Coronary artery (tissue), 2 donors: Measurements from ENCODE around the gene INPP5B.
A peak's percentile ranks its signal among the peaks of the same experiment; 100 is the strongest.
"Not testable (repeated sequence)": the region's sequence is repeated elsewhere in the genome, so short reads cannot be mapped to it uniquely, and the experiment has no call there.

Source experiments
- DNase-seq: peaks from one replicate; pipeline ENCODE4 v3.0.0-alpha.2; 2017; ENCODE audit warnings: low spot score
- H3K27ac ChIP-seq, 2 donors: fragments of 200-600 bp; sonication (generic); one replicate each; pipeline ENCODE4 v1.5.1; 2016 to 2019
- H3K4me3 ChIP-seq: fragments of 200-600 bp; sonication (generic); 2 replicates; pipeline ENCODE4 v1.5.1; 2016; ENCODE audit warnings: mild to moderate bottlenecking, moderate library complexity
- TF ChIP-seq, protein P1 (sequence below): fragments of 200-600 bp; sonication (generic); IDR thresholded peaks from one replicate; pipeline ENCODE4 v1.5.1; 2019; ENCODE audit warnings: antibody characterized with exemption

Gene INPP5B

DNA sequence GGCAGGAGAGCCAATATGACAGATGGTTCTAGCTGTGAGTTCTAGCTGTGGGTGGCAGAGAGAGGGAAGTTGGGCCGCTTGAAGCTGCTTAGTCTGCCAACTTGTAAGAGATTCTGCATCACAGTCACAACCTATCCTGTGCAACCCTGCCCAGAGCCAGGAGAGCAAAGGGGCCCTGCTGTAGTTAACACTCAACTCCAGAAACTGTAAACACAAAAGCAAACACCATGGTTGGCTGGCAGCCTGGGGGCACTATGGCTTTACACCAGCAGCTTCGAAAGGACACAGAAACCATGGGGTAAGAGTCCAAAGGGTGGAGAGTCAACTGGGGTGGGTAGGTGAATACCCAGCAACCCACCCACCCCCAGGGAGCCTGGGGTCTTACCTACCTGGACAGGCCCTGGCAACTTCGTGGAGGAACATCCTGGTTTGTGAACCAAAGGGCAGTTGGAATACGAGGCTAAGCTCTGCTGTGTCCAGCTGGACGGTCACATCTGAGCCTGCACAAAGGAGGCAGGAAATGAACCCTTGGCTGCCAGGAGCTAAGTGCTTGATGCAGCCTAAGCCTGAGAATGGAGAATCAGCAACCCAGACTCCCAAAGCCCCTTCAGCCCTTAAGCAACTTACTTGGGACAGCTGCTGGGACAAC lies 6.4 kb downstream of the INPP5B start:
- H3K4me3 ChIP-seq: no peak overlapping the region
- H3K27ac ChIP-seq: no peak overlapping the region
- TF ChIP-seq, protein P1, sequence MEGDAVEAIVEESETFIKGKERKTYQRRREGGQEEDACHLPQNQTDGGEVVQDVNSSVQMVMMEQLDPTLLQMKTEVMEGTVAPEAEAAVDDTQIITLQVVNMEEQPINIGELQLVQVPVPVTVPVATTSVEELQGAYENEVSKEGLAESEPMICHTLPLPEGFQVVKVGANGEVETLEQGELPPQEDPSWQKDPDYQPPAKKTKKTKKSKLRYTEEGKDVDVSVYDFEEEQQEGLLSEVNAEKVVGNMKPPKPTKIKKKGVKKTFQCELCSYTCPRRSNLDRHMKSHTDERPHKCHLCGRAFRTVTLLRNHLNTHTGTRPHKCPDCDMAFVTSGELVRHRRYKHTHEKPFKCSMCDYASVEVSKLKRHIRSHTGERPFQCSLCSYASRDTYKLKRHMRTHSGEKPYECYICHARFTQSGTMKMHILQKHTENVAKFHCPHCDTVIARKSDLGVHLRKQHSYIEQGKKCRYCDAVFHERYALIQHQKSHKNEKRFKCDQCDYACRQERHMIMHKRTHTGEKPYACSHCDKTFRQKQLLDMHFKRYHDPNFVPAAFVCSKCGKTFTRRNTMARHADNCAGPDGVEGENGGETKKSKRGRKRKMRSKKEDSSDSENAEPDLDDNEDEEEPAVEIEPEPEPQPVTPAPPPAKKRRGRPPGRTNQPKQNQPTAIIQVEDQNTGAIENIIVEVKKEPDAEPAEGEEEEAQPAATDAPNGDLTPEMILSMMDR: no peak
- DNase-seq: no peak

DNA sequence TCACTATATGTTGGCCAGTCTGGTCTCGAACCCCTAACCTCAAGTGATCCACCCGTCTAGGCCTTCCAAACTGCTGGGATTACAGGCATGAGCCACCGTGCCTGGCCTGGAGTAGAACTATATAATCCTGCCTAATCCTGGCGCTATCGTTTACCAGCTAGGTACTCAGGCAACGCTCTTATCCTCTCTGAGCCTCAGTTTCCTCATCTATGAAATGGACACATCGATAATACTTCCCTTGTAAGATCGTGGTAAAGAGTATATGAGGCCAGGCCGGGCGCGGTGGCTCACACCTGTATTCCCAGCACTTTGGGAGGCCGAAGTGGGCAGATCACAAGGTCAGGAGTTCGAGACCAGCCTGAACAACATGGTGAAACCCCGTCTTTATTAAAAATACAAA lies 10.1 kb downstream of the INPP5B start:
- DNase-seq, H3K4me3 ChIP-seq, H3K27ac ChIP-seq: not testable (repeated sequence)

DNA sequence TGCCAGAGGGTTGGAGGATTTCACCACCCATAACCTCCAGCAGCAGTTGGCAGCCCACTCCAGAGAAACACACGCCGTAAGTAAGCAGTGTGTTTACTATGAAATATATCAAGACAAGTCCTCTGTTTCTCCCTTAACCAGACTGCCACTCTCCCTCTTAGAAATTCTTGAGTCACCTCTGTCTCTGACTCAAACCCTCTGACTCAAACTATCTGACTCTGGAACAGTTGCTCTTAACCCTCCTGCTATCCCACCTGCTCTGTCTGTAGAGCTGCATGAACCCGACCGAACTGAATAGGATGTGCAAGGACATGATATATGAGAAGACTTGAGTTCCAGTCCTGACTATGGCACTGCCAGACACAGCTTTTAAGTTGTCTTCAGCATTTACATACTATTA lies 14.1 kb downstream of the INPP5B start:
- no peak for DNase-seq
- no peak overlapping the region for H3K4me3 ChIP-seq
- H3K27ac ChIP-seq: no peak overlapping the region
- TF ChIP-seq, protein P1: no peak

DNA sequence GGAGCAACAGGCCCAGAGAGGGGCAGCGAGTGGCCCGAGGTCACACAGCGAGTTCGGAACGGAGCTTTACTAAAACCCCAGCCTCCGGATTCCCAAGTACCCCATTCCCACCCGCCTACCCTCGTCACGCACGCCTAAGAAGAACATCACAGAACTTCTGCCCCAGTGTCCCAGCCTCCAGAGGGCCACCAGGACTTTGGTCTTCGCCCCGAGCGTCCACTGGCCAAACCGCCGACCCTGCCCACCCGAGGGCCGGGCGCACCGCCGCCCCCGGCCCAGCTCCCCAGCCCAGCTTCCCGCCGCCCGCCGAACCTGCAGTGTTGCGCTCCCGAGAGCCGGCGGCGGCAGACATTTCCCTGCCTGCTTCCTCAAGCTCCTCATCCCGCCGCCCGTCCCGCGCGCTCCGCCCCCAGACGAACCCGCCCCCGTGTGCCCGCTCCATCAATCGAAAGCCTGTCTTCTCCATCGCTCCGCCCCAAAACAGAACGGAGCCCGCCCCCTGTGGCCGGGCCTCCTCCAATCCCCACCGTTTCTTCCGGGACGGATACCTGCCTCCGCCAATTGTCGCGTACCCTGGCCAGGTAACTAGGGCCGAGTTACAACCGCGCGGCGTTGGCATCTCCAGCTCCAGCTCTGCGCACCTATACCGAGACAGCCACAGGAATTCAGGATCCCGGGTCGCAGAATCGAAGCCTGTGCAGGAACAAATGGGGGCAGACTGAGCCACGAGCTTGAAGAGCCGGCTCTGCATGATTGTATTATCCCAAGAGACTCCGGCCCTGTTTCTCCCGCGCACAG lies 15.3 kb downstream of the INPP5B start:
- TF ChIP-seq, protein P1: no peak
- peak; percentile 98 for DNase-seq
- peak overlapping the region; percentile 70 to 87 for H3K27ac ChIP-seq
- H3K4me3 ChIP-seq: peak overlapping the region; percentile 95

DNA sequence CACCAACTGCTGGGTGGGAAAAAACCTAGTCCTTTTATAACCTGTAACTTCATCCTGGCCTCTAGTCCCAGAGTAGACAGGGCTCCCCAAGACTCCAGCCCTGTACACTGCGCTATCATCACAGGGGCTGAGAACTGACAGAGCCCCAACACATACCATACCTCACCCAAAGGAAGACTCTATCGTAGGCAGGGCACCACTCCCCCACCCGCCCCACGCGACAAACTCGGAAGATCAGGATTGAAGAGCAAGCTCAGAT lies 15.8 kb downstream of the INPP5B start:
- peak overlapping the region; percentile 95 for H3K4me3 ChIP-seq
- peak overlapping the region; percentile 70 to 87 for H3K27ac ChIP-seq
- TF ChIP-seq, protein P1: no peak
- DNase-seq: no peak

DNA sequence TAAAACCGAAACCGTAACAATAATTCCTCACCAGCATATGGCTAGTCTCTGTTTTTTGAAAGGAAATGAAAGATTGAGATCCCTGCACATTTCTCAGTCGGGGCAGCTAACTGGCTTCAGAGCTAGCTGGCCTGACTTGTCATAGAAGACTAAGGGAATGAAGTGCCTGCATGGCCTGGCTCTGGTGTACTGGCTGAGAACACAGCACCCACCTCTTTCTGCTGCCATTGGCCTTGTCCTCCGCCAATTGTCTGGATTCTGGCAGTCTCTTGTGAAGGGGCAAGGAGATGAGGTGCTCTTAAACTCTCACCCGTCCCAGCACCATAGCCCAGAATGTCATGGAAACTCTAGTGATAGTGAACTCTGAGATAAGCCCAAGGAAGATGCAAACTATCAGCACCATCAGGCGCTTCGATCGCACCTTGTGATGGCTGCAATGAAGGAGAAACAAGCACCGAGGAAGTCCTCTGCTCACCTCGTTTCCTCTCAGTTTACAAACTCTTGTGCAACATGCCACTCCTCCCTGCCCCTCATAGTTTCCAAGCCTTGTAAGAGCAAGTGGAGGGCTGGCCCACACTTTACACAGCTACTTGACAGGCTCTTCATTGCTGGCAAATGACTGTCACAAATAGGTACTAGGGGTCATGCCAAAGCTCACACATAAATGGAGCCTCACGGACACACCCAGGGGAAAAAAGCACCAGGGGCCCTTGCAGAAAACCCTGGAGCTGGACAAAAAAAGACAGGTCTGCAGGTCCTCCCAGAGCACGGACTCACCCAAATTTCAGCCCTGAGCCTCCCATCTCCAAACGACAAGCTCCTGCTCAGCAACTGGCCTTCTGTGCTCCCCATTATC lies 16.4 kb downstream of the INPP5B start:
- no peak for DNase-seq
- peak overlapping the region; percentile 95 for H3K4me3 ChIP-seq
- TF ChIP-seq, protein P1: no peak
- peak overlapping the region; percentile 70 to 87 for H3K27ac ChIP-seq
